Activated CD4-positive, alpha-beta T cell treated with anti-CD3 and anti-CD28 coated beads, Interleukin-2, amount 10 ng/mL, durations not matched to agents 24 days and 14 days (primary cell): Measurements from ENCODE around the gene PSIP1. TPM values are rescaled to one million over a fixed set of nuclear protein-coding genes. Genes with fewer than 3 reads are reported as not detected.
"Not testable (repeated sequence)": the region's sequence is repeated elsewhere in the genome, so short reads cannot be mapped to it uniquely, and the experiment has no call there.

ENCODE experiments used
- DNase-seq: peaks from one replicate; pipeline ENCODE4 v3.0.0; 2022
- H3K27ac Mint-ChIP-seq: one replicate; pipeline ENCODE4 v1.8.0; 2022; ENCODE audit warnings: mild to moderate bottlenecking, mixed read lengths
- H3K27me3 Mint-ChIP-seq: one replicate; pipeline ENCODE4 v1.8.0; 2022; ENCODE audit warnings: mixed read lengths
- H3K36me3 Mint-ChIP-seq: one replicate; pipeline ENCODE4 v1.8.0; 2022; ENCODE audit warnings: low read depth, mild to moderate bottlenecking, mixed read lengths
- H3K4me1 Mint-ChIP-seq: one replicate; pipeline ENCODE4 v1.8.0; 2021; ENCODE audit warnings: mixed read lengths
- H3K4me3 Mint-ChIP-seq: one replicate; pipeline ENCODE4 v1.8.0; 2022; ENCODE audit warnings: mild to moderate bottlenecking, moderate library complexity, mixed read lengths
- H3K9me3 Mint-ChIP-seq: one replicate; pipeline ENCODE4 v1.8.0; 2021; ENCODE audit warnings: mixed read lengths
- intact Hi-C: fragments of 100-400 bp; cut with micrococcal nuclease; formaldehyde crosslinking; loops from one replicate; pipeline ENCODE4 v1.15.1; 2023
- total RNA-seq: library from RNA; stranded (reverse); gene quantifications from 2 replicates; pipeline ENCODE4 v1.2.3, GENCODE V29; 2022

The PSIP1 gene
- total RNA-seq, result 106 TPM in 2 replicates

DNA sequence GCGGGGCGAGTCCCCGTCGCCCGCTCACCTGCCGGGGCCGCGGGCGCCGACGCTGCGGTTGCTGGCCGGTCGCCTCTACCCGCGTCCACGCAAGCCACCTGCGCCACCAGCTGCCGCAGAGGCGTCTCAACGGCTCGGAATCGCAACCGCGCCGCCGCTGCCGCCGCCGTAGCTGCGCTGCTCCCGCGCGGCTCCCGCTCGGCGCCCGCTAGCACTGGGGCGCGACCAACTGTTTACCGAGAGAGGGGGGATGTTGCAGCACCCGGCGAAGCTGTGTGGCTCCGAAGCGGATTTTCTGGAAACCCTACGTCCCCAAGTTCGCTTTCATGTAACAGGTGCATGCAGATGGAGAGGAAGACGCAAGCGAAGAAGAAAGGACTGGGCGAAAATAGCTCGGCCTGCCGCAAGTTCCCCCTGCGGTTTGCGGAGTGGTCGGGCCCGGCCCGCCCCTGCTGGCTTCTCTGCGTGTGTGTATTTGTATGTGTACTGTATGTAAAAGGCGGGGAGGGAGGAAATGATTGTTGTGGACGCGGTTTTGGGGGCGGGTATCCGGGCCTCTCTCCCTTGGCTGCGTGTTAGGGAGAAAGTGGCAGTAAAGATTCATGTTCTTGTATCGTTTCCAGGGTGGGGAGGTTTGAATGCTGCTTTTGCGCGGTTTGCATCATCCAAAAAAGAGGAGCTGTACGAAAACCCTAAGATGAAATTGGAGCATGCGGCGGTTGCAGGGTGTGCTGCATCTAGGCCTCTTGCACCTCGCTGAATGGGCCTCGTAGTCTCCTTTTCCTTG, at the start of gene PSIP1:
TSS of gene PSIP1 (minus strand) at position 182 of the 787 bp plus-strand sequence. CDS start 782 bp downstream, outside the sequence.
- intact Hi-C loops, result loop anchor here (1.0 to 10.0 kb wide), 5 partner anchors 22 to 216 kb away; partner anchors contain the start of gene SNAPC3
- peaks cover 29% of the 10 kb centered on the region for H3K36me3 Mint-ChIP-seq
- peak; percentile 96 for DNase-seq
- no peaks in the 10 kb centered on the region for H3K9me3 Mint-ChIP-seq
- peaks cover 3% of the 10 kb centered on the region for H3K27me3 Mint-ChIP-seq
- peak within 1 kb of the TSS; percentile 87 for H3K4me3 Mint-ChIP-seq
- H3K27ac Mint-ChIP-seq, result peak within 1 kb of the TSS; percentile 100
- peaks cover 41% of the 10 kb centered on the region for H3K4me1 Mint-ChIP-seq

DNA sequence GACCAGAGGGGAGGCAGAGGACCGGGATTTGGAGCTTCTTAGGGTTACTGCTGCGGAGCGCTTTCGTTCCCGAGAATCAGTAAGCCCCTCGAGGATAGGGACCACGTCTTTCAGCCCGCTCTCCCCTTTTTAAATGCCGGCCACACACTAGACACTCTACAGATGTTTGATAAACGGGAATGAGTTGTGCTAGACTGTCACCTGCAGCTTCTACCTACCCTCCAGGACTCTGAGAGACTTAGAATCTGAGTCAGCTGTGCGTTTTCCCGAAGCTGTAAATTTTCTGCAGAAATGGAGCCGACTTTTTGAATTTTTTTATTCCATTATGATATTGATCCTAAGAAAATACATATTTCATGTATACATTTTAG, 42.7 kb upstream of the PSIP1 start:
- Mint-ChIP-seq H3K27me3 (peaks cover 20% of the 10 kb centered on the region), H3K4me3 (peak overlapping the region; percentile 89), H3K36me3 (no peaks in the 10 kb centered on the region), H3K27ac (peak overlapping the region; percentile 25), H3K9me3 (peaks cover 7% of the 10 kb centered on the region), H3K4me1 (peaks cover 13% of the 10 kb centered on the region)
- DNase-seq, result no peak
- intact Hi-C loops, result loop anchor here (2.0 to 5.0 kb wide), 5 partner anchors 131 to 1231 kb away; partner anchors contain the start of gene SNAPC3

DNA sequence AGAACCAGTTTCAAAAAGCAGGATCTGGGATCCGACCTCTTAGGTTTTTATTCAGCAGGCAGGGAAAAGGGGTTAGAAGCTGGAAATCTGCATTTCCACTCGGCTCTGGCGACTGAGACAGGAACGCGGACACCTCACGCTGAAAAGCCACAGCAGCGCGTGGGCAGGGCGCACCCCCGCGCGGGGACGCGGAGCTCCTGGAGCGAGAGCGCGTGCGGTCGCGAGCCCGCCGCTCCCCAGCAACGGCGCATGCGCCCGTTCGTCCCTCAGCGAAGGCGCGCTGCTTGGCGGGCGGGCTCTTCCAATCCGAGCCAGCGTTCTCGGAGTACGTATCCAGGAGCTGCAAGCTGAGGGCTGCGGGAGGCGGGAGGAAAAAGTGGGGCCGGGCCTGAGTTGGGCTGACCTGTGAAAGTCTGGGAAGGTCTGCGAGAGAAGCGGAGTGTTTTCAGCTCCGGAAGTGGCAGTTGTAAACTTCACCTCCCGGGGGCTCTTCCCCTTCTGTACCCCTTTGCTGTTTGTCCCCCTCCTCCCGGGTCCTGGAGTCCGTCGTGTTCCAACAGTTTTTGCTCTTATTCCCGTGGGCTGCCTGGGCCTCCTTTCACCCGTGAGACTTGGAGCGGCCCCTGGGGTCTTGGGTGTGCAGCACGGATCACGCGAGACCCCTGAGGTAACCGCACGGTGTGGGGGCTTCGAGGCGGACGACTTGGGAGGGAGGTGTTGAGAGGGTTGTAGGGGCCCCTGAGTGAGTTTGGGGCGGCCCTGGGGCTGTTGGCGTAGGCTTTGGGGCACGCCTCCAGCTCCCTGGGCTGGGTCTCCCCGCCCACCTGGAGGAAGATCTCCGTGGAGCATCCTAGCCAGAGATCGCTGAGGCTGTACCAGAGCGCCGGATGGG, 42.1 kb upstream of the PSIP1 start, which contains the start of gene CCDC171:
TSS of gene CCDC171 (plus strand) at position 408 of the 892 bp plus-strand sequence. CDS start 11,046 bp downstream, outside the sequence.
- intact Hi-C loops, result loop anchor here (1.0 to 5.0 kb wide), 7 partner anchors 42 to 1230 kb away; partner anchors contain the start of gene SNAPC3
- Mint-ChIP-seq H3K27me3 (peaks cover 17% of the 10 kb centered on the region), H3K9me3 (peaks cover 7% of the 10 kb centered on the region), H3K4me1 (peaks cover 13% of the 10 kb centered on the region), H3K27ac (peak within 1 kb of the TSS; percentile 81), H3K4me3 (peak within 1 kb of the TSS; percentile 89), H3K36me3 (no peaks in the 10 kb centered on the region)
- DNase-seq, result peak; percentile 96

DNA sequence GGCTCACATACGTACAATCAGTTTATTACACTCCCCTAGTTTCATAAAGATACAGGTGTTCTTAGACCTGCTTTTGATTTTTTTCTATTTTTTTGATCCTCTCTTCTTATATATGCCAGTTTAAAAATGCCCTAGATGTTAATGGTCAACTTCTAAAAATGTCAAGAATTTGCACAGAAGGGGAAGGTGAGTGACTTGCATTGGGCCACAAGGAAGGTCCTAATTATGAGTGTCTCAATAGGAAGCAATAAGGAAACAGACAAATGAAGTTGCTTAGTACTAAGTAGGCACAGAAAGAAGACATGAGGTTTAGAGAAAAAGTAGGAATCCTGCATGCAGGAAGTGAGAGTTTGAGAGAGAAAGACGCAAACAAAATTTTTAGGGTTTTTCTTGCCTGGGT, 38.8 kb upstream of the PSIP1 start:
- Mint-ChIP-seq H3K36me3 (no peaks in the 10 kb centered on the region), H3K9me3 (no peaks in the 10 kb centered on the region), H3K27me3 (peaks cover 16% of the 10 kb centered on the region), H3K4me1 (peaks cover 13% of the 10 kb centered on the region), H3K27ac (no peak overlapping the region), H3K4me3 (no peak overlapping the region)
- intact Hi-C loops, result loop anchor here (5.0 kb wide), 2 partner anchors 237 to 252 kb away; no protein-coding TSS in a partner anchor
- DNase-seq, result no peak

DNA sequence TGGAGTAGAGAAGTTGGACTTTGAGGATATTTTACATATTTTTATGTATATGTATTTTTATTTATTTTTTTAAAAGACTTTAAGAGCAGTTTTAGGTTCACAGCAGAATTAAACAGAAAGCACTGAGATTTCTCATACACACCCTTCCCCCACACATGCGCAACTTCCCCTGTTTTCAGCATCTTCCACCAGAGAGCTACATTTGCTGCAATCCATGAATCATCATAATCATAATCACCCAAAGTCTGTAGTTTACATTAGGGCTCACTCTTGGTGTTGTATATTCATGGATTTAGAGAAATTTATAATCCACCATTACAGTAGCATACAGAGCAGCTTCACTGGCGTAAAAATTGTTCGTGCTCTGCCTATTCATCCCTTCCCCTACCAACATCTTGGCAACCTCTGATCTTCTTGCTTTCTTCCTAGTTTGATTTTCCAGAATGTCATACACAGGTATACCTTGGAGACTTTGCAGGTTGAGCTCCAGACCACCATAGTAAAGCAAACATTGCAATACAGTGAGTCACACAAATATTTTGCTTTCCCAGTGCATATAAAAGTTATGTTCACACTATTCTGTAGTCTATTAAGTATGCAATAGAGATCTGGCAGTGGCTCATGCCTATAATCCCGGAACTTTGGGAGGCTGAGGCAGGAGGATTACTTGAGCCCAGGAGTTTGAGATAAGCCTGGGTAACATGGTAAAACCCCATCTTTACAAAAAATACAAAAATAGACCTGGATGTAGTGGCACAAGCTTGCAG, 32.5 kb upstream of the PSIP1 start:
- Mint-ChIP-seq H3K27me3 (peaks cover 15% of the 10 kb centered on the region), H3K9me3 (no peaks in the 10 kb centered on the region), H3K27ac (no peak overlapping the region), H3K36me3 (no peaks in the 10 kb centered on the region), H3K4me3 (no peak overlapping the region), H3K4me1 (no peaks in the 10 kb centered on the region)
- intact Hi-C loops, result no loop called here
- DNase-seq, result no peak

DNA sequence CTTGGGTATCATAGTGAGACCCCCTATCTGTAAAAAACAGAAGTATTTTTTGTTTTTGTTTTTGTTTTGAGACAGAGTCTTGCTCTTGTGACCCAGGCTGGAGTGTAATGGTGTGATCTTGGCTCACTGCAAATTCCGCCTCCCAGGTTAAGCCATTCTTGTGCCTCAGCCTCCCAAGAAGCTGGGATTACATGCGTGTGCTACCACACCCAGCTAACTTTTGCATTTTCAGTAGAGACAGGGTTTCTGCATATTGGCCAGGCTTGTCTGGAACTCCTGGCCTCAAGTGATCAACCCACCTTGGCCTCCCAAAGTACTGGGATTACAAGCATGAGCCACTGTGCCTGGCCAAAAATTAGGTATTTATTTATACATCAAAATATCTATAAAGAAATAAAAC, 31.9 kb upstream of the PSIP1 start:
- intact Hi-C loops, result no loop called here

DNA sequence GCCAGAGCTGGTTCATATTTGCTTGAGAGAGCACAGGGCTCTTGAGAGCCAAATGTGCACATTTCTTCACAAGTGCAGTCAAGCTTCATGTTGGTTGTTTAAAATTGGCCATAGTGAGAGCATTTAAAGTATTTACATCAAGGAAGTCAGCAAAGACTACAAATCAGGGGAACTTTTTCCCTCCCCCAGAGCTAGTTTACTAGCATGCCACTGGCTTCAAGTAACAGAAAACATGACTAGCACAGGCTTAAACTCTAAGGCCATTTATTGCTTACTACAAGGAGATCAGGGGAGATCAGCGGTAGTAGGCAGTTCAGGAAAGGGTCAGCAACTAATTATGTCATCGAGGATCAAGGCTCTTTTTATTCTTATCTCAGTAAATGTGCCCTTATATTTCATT, 31.1 kb upstream of the PSIP1 start:
- Mint-ChIP-seq H3K4me3 (no peak overlapping the region), H3K9me3 (no peaks in the 10 kb centered on the region), H3K27ac (no peak overlapping the region), H3K36me3 (no peaks in the 10 kb centered on the region), H3K4me1 (no peaks in the 10 kb centered on the region), H3K27me3 (peaks cover 15% of the 10 kb centered on the region)
- no peak for DNase-seq
- intact Hi-C loops, result no loop called here

More for the DNA sequence above, 31.9 kb upstream of the PSIP1 start:
- Mint-ChIP-seq H3K4me3 (no peak overlapping the region), H3K27ac (no peak overlapping the region), H3K9me3 (no peaks in the 10 kb centered on the region), H3K36me3 (no peaks in the 10 kb centered on the region), H3K27me3 (peaks cover 15% of the 10 kb centered on the region), H3K4me1 (no peaks in the 10 kb centered on the region)
- no peak for DNase-seq

DNA sequence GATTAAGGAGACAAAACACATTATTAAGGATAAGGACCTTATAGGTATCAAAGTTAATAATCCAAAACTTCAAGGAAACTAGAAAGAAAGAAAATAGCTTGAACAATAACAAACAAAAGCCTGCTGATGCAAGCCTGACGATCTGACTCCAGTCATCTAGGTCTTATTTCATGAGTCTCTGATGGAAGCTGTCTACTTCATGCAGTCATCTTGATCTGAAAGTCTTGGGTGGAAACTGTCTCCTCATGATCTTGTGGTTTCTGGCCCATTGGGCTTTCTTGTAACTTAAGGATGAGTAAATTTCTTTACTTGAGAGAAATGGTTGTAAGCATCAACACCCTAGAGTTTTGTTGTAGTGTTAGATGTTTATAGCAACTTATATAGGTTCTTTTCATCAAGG, 20.6 kb upstream of the PSIP1 start:
- no peak overlapping the region for H3K4me3 Mint-ChIP-seq
- no peak for DNase-seq
- no peaks in the 10 kb centered on the region for H3K27me3 Mint-ChIP-seq
- H3K9me3 Mint-ChIP-seq, result no peaks in the 10 kb centered on the region
- H3K4me1 Mint-ChIP-seq, result peaks cover 4% of the 10 kb centered on the region
- no peak overlapping the region for H3K27ac Mint-ChIP-seq
- no peaks in the 10 kb centered on the region for H3K36me3 Mint-ChIP-seq
- intact Hi-C loops, result no loop called here

DNA sequence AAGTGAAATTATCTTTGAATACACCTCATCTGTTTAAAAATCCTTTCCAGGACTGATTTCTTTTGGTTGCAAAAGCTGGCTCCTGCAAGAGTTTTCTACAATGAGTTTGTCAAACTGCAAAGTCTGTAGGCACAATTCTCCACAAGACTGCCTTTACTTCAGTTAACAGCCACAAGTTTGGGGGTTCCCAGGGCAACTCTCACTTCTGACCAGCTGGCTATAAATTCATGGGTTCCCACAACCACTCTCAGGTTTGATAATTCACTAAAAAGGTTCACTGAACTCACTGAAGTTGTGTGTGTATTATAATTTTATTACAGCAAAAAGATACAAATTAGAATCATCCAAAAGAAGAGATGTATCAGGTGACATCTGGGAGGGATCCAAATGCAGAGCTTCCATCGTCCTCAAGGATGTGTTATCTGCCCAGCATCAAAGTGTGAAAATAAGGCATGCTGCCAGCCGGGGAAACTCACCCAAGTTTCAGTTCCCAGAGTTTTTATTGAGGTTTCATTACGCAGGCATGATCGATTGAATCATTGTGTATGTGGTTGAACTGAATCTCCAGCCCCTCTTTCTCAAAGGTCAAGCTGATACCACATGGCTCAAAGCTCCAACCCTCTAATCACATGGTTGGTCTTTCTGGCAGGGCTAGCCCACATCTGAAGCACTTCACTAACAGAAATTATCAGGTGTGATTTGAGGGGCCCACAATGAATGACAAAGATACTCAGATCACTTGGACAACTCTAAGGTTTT, 19.0 kb upstream of the PSIP1 start:
- Mint-ChIP-seq H3K27me3 (peaks cover 5% of the 10 kb centered on the region), H3K27ac (no peak overlapping the region), H3K4me3 (no peak overlapping the region), H3K4me1 (peaks cover 4% of the 10 kb centered on the region), H3K36me3 (no peaks in the 10 kb centered on the region), H3K9me3 (no peaks in the 10 kb centered on the region)
- DNase-seq, result no peak
- intact Hi-C loops, result no loop called here

DNA sequence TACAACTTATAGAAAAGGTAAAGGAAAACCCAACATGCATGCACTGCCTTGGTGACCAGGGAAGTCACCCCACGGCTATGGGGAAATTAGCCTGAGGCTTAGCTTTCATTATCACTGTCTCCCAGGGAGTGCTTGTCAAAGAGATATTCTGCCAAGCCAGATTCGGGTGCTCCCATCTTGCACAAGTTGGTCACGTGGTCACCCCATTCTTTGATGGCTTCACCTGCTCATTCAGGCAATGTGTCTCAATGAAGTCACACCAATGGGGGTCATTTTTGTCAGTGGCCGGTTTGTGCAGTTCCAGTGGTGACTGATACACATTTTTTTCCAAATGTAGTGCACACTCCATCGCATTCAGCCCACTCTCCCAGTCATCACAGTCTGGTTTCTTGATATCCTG, 16.3 kb upstream of the PSIP1 start:
- H3K27me3 Mint-ChIP-seq, H3K36me3 Mint-ChIP-seq, H3K4me1 Mint-ChIP-seq, H3K4me3 Mint-ChIP-seq, H3K27ac Mint-ChIP-seq, DNase-seq, intact Hi-C loops, H3K9me3 Mint-ChIP-seq: not testable (repeated sequence)

DNA sequence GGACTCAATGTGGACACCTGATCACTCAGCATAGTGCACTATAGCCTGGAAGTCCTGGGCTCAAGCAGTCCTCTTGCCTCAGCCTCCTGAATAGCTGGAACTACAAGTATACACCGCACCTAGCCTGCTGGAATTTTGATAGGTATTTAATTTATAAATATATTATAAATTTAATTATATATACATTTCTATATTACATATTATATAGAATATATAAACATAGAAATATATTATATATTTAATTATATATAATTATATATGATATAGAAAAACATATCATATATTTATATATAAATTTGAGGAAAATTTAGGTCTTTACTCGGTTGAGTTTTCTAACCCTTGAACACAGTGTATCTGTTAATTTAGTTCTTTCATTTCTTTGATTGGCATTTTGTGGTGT, 15.2 kb upstream of the PSIP1 start:
- intact Hi-C loops, result no loop called here
- Mint-ChIP-seq H3K4me1 (no peaks in the 10 kb centered on the region), H3K27ac (no peak overlapping the region), H3K27me3 (peaks cover 6% of the 10 kb centered on the region), H3K4me3 (no peak overlapping the region), H3K9me3 (no peaks in the 10 kb centered on the region), H3K36me3 (no peaks in the 10 kb centered on the region)
- DNase-seq, result no peak

DNA sequence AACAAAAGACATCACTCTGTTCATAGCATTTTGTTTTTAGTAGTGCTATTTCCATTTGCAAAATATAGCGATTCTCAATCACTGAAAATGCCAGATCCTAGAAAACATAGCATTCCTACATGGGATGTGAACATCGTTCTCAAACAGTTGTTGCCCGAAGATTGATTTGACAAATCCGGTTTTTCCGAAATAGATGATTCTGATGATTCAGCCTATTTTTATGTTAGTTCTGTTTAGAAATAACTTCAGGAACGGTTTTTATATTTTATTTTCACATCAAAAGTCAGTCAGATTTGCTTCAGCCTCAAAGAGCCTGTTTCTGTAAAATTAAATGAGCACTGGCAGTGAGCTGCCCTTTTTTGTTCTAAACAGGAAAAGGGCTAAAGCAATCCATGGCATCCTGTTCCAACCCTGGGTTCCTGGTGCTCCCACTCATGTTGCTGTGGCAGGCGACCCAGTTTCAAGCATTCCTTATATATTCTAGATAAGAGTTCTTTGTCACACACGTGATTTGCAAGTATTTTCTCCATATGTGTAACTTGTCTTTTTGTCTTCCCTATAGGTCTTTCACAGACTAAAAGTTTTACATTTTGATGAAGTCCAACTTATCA, 14.2 kb upstream of the PSIP1 start:
- Mint-ChIP-seq H3K27ac (no peak overlapping the region), H3K36me3 (no peaks in the 10 kb centered on the region), H3K4me3 (no peak overlapping the region), H3K9me3 (no peaks in the 10 kb centered on the region), H3K4me1 (no peaks in the 10 kb centered on the region), H3K27me3 (peaks cover 6% of the 10 kb centered on the region)
- intact Hi-C loops, result no loop called here
- no peak for DNase-seq
